ENCODE data around the gene GAN. TPM values are rescaled to one million over a fixed set of nuclear protein-coding genes. Genes with fewer than 3 reads are reported as not detected.

Gene GAN
- total and polyA plus RNA-seq, 9 of the 15 experiments (the other 6 are each of a cell fraction or from before 2014, with no cell fraction given): 0.83 to 15.1 (median 5.2) TPM

DNA sequence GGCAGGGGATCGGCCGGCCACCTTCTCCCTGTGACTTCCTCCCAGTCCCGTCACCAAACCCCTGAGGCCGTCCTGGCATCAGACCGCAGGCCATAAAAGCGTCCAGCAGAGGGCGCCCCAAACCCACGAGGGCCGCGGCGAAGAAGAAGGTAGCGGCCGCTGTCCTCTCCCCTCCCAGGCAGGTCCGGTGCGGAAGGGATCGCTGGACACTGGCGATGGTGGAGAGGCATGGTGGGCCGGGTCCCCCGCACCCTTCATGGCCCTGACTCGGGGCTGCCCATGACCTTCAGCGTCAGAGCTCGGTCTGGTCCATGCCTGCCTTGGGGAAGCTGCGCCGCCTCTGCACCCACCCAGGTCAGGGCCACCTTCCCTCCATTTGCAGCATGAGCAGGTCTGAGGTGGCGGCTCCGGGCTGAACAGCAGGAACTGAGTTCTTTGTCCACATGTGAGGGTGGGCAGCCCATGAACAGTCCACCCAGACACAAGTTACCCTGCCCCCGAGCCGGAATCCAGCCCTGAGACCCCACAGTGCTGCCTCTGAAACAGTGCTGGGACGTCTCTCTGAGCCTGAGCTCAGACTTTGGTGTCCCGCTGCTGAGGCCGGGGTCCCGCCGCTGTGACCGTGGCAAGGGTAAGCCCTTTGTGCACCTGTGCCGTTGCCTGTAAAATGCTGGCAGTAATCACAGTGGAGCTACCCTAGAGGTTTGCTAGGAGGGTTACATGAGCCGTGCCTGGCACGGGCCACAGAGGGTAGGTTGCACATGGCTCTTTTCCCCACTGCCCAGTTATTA is 89.0 kb downstream of the GAN start (continued):
- TF ChIP-seq EHMT2 (IDR thresholded peaks at IDR 0.05) (no peak), ZNF561 (CRISPR knock-in tag; conservative IDR thresholded peaks at IDR 0.05) (no peak), ZNF146 (CRISPR knock-in tag; IDR thresholded peaks at IDR 0.05; ENCODE audit: unreplicated experiment) (no peak), LARP7 (IDR thresholded peaks at IDR 0.05) (no peak), ZNF217 (CRISPR knock-in tag; IDR thresholded peaks at IDR 0.05) (no peak), ZNF586 (CRISPR knock-in tag; conservative IDR thresholded peaks at IDR 0.05) (no peak), L3MBTL2 (IDR thresholded peaks at IDR 0.05) (peak; percentile 59; the same call in 1 of the 2 replicates), BDP1 (IDR thresholded peaks at IDR 0.05; ENCODE audit: insufficient read depth, insufficient read length) (no peak), SPI1 (IDR thresholded peaks at IDR 0.05; ENCODE audit: borderline replicate concordance, low read depth, low read length) (peak; percentile 89), ETV5 (CRISPR knock-in tag; IDR thresholded peaks at IDR 0.05; ENCODE audit: low read depth) (peak; percentile 57; the same call in 1 of the 2 replicates), TCF7L2 (IDR thresholded peaks at IDR 0.05; ENCODE audit: low read depth, low read length) (no peak), BHLHE40 (IDR thresholded peaks at IDR 0.05; ENCODE audit: low read length) (peak; percentile 52), TFAM (CRISPR knock-in tag; conservative IDR thresholded peaks at IDR 0.05) (no peak), ZSCAN29 (IDR thresholded peaks at IDR 0.05) (no peak), ADNP (tag; IDR thresholded peaks at IDR 0.05) (no peak), ZC3H4 (CRISPR knock-in tag; IDR thresholded peaks at IDR 0.05; ENCODE audit: borderline replicate concordance) (no peak), XRCC5 (IDR thresholded peaks at IDR 0.05; ENCODE audit: low read depth, low read length) (peak; percentile 90; the same call in 1 of the 2 replicates)
- TF ChIP-seq, protein P1, sequence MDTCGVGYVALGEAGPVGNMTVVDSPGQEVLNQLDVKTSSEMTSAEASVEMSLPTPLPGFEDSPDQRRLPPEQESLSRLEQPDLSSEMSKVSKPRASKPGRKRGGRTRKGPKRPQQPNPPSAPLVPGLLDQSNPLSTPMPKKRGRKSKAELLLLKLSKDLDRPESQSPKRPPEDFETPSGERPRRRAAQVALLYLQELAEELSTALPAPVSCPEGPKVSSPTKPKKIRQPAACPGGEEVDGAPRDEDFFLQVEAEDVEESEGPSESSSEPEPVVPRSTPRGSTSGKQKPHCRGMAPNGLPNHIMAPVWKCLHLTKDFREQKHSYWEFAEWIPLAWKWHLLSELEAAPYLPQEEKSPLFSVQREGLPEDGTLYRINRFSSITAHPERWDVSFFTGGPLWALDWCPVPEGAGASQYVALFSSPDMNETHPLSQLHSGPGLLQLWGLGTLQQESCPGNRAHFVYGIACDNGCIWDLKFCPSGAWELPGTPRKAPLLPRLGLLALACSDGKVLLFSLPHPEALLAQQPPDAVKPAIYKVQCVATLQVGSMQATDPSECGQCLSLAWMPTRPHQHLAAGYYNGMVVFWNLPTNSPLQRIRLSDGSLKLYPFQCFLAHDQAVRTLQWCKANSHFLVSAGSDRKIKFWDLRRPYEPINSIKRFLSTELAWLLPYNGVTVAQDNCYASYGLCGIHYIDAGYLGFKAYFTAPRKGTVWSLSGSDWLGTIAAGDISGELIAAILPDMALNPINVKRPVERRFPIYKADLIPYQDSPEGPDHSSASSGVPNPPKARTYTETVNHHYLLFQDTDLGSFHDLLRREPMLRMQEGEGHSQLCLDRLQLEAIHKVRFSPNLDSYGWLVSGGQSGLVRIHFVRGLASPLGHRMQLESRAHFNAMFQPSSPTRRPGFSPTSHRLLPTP (IDR thresholded peaks at IDR 0.05; ENCODE audit: borderline replicate concordance, extremely low read depth, insufficient read length): no peak
- TF ChIP-seq, protein P2, sequence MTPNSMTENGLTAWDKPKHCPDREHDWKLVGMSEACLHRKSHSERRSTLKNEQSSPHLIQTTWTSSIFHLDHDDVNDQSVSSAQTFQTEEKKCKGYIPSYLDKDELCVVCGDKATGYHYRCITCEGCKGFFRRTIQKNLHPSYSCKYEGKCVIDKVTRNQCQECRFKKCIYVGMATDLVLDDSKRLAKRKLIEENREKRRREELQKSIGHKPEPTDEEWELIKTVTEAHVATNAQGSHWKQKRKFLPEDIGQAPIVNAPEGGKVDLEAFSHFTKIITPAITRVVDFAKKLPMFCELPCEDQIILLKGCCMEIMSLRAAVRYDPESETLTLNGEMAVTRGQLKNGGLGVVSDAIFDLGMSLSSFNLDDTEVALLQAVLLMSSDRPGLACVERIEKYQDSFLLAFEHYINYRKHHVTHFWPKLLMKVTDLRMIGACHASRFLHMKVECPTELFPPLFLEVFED (CRISPR knock-in tag; conservative IDR thresholded peaks at IDR 0.05): no peak
- TF ChIP-seq, protein P3, sequence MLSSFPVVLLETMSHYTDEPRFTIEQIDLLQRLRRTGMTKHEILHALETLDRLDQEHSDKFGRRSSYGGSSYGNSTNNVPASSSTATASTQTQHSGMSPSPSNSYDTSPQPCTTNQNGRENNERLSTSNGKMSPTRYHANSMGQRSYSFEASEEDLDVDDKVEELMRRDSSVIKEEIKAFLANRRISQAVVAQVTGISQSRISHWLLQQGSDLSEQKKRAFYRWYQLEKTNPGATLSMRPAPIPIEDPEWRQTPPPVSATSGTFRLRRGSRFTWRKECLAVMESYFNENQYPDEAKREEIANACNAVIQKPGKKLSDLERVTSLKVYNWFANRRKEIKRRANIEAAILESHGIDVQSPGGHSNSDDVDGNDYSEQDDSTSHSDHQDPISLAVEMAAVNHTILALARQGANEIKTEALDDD (IDR thresholded peaks at IDR 0.05): no peak
- TF ChIP-seq, protein P4, sequence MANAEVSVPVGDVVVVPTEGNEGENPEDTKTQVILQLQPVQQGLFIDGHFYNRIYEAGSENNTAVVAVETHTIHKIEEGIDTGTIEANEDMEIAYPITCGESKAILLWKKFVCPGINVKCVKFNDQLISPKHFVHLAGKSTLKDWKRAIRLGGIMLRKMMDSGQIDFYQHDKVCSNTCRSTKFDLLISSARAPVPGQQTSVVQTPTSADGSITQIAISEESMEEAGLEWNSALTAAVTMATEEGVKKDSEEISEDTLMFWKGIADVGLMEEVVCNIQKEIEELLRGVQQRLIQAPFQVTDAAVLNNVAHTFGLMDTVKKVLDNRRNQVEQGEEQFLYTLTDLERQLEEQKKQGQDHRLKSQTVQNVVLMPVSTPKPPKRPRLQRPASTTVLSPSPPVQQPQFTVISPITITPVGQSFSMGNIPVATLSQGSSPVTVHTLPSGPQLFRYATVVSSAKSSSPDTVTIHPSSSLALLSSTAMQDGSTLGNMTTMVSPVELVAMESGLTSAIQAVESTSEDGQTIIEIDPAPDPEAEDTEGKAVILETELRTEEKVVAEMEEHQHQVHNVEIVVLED (CRISPR knock-in tag; IDR thresholded peaks at IDR 0.05): no peak
